ENCODE data around the gene ATP1B2.
"Not testable (repeated sequence)": the region's sequence is repeated elsewhere in the genome, so short reads cannot be mapped to it uniquely, and the experiment has no call there.

The ATP1B2 gene, protein sequence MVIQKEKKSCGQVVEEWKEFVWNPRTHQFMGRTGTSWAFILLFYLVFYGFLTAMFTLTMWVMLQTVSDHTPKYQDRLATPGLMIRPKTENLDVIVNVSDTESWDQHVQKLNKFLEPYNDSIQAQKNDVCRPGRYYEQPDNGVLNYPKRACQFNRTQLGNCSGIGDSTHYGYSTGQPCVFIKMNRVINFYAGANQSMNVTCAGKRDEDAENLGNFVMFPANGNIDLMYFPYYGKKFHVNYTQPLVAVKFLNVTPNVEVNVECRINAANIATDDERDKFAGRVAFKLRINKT

DNA sequence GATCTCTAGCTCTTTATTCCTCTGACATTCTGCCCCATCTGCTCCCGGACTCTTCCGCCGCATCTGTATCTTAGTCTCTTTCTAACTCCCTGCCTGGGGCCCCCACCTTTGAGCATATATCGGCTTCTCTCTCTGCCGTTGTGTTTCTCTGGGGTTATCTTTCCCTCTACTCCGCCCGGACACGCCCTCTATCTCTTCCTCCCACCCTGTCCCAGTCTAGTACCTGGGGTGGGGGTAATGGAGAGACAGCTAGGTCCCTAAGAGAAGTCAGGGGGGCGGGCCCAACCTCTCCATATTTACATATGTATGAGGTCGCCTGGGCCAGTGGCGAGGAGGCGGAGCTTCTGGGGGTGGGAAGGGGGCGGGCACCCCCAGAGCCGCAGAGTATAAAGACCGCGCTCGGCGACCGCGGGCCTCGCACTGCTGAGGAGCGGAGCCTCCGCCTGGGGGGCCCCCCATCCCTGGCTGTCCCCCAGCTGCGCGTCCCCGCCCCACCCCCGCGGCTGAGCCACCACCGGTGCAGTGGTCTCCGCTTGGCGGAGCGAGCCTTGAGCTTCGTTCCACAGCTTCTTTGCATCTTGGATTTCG, at the start of gene ATP1B2:
Gene ATP1B2 (plus strand): TSS at position 418 of the 588 bp plus-strand sequence. CDS start 593 bp downstream, outside the sequence.
- DNase-seq (ENCODE audit: low spot score): peak; percentile 87

DNA sequence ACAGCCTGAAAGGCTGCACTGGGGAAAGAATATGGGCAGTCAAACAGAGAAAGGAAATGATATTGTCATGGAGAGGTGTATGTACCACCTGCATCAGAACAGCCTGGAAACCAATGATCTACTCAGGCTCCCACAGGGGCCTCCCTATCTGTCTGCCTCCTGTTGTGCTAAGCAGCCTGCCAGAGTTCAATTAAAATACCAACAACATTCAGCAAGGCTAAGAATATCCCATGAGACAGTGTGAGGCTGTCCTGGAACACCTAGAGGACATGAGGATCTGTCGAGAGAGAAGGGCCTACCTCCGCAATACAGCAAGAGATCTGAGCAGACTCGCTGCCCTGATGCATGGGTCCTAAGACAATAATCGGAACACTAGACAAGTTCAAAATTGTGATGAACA, 44.4 kb upstream of the ATP1B2 start:
- no peak for DNase-seq (ENCODE audit: low spot score)

DNA sequence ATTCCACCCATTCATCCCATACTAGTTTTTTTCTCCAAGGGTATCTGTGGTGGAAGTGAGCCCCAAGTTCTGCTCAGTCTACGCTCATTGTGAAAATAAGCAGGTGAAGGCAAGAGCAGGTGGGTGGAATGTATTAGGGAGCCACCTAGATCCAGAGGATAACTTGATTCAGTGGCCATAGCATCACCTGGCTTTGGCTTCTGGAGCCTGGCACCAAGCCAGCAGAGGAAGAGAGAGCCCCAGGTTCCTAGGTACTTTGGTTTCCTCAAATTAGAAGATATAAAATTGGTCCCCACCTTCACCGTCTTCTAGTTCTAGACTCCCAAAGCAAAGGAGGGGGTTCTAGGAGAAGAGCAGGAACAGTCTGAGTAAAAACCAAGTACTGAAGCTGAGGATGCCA, 40.1 kb upstream of the ATP1B2 start:
- no peak for DNase-seq (ENCODE audit: low spot score)

DNA sequence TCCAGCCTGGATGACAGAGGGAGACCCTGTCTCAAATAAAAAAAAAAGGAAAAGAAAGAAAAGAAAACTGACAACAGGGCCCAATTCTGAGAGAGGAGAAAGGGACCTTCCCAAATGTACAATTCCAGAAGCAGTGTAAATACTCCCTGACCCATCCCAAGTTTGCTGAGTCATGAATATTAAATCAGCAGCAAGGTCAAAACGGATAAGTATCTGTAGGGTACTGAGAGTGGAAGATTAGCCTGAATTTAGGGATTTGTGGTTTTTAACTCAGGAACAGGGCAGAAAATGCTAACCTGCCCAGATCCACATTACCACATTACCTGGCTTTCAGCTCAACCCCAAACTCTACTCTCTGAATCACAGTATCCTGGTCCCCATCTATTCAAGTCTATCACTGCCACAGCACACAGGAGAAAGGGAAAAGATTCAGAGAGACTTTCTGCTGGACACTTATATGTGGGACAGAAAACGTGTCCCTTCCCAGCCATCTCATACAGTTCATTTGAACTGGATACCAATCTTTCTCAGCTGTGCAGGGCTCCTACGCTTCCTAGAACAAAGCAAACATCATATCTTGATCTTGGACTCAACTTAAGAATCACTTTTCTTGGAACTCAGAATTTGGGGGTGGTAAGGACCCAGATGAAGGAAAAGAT, 39.0 kb upstream of the ATP1B2 start:
- DNase-seq (ENCODE audit: low spot score): no peak

DNA sequence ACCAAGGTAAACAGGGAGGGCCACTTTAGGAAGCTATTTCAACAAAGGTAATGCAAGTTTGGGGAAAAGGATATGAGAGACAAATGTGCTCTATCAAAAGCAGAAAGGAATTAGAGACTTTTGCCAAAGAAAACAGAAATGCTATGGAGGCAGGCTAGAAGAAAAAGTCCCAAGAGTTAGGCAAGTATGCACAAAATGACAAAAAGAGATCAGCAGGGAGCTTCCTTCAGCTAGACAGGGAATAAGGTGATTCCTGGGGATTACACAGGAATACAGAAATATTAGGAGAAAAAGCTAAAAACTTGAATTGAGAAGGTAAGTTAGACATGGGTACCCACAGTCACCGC, 38.5 kb upstream of the ATP1B2 start:
- no peak for DNase-seq (ENCODE audit: low spot score)

DNA sequence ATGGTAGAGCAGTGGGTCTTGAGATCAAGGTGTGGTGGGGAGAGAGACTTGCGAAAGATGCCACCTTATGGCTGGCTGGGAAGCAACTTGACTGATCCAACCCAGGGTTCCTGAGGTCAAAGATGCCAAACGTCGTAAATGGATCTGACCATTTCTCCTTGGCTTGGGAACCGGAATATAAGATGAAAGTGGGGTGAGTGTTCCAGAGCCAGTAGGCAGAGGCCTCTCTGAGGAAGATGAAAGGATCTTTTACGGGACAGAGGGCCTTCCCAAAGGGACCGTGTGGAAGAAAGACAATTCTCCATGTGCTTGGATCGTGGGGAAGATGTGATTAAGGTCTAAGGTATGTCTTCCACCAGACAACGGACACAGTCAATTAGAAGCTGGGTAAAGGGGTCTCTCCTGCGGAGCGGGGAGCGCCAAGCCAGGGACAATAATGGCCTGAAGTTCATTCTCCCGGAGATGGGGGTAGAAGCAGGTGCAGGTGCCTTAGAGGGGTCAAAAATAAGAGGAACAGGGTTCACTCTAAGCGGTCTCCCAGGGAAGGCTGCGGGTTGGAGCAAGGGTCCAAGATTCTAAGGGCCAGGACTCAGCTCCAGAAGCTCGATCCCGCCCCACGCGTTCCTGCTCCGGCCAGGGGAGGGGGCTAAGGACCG, 36.8 kb upstream of the ATP1B2 start:
- peak; percentile 29 for DNase-seq (ENCODE audit: low spot score)

DNA sequence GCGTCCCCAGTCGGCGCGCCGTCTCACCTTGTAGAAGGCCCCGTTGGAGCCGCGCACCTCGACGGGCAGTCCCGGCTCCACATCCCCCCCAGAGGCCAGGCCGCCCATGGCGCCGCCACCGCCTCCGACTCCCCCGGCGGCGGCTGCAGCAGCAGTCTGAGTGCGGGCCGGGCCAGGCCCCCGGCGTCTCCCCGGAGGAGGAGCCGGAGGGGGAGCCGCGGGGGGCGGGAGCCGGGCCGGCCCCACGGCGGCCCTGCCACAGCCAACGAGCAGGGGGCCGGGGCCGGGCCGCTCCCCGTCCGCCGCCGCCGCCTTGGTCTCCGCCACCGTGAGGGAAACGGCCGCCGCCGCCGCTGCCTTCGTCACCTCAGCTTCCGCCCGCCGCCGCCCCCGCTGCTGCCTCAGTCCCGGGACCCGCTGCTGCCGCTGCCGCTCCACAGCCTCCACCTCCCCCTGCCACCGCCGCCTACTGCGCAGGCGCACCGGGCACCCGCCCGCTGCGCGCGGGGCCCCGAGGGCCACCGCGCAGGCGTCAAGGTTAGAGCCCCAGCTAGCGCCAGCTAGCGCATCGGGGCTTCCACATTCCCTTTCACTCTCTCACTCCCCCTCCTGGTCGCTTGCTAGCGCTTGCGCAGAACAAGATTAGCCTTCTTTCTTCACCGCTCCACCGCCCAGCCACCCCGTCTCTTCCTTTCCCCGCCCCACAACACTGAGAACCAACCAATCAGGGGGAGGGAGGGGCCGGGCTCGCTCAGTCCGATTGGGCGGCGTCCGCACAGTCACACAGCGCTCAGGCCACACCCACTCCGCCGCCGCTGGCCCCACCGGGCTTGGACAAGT, 36.1 kb upstream of the ATP1B2 start, which contains the start of gene FXR2:
Gene FXR2 (minus strand): TSS at position 473 of the 840 bp plus-strand sequence. CDS start 365 bp downstream, at position 108.
- DNase-seq (ENCODE audit: low spot score): peak; percentile 99

DNA sequence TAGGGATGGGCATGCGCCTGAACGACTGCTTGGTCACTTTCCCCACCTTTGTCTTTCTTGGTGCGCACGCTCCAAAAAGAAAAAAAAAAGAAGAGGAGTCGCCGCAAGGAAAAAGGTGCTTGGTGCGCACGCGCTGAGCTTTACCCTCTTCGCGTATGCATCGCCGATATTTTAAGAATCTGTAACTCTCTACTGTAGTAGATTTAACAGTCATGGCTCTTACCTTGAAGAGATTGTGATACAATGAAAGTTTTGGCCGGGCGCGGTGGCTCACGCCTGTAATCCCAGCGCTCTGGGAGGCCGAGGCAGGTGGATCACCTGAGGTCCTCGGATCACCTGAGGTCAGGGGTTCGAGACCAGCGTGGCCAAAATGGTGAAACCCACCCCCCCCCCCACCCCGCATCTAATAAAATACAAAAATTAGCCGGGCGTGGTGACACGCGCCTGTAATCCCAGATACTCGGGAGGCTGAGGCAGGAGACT, 35.4 kb upstream of the ATP1B2 start:
- DNase-seq (ENCODE audit: low spot score): no peak

DNA sequence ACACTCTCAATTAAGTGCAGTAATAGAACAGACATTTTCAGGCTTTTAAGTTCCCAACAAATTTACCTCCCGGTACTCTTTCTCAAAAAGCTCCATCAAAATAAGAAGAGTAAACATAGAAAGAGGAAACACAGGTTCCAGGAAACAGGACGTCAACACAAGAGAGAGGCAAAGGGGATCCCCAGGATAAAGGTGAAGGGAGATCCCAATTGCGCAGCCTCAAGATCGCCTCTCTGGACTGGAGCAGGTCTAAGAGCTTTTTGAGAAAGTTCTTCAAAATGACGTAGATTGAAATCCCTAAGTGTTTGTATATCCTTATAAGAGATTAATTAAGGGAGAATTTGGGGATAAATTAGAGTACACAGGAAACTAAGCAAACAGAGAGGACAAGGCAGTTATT, 32.1 kb upstream of the ATP1B2 start:
- DNase-seq (ENCODE audit: low spot score): no peak

DNA sequence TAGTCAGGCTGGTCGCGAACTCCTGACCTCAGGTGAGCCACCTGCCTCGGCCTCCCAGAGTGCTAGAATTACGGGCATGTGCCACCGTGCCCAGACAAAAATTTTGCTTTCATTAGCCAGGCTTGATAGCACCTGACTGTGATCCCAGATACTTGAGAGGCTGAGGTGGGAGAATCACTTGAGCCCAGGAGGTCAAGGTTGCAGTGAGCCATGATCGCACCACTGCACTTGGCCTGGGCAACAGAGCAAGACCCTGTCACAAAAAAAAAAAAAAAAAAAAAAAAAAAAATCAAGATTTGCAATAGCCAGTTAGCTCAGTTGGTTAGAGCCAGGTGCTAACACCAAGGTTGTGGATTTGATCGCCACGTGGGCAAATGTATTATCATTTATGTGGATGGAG, 29.9 kb upstream of the ATP1B2 start:
- no peak for DNase-seq (ENCODE audit: low spot score)

DNA sequence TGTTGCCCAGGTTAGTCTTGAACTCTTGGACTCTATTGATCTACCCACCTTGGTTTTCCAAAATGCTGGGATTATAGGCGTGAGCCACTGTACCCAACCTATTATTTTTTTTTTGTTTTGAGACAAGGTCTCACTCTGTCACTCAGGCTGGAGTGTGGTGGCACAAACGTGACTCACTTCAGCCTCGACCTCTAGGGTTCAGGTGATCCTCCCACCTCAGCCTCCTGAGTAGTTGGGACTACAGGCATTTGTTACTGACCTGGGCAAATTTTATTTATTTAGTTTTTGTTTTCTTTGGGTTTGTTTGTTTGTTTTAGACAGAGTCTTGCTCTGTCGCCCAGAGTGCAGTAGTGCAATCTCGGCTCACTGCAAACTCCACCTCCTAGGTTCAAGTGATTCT, 27.1 kb upstream of the ATP1B2 start:
- no peak for DNase-seq (ENCODE audit: low spot score)

DNA sequence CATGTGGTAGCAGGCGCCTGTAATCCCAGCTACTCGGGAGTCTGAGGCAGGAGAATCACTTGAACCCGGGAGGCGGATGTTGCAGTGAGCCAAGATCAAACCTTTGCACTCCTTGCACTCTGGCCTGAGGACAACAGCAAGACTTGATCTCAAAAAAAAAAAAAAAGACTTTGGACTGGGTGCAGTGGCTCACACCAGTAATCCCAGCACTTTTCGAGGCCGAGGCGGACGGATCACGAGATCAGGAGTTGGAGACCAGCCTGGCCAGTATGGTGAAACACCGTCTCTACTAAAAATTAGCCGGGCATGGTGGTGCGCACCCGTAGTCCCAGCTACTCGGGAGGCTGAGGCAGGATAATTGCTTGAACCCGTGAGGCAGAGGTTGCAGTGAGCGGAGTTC, 25.0 kb upstream of the ATP1B2 start:
- DNase-seq (ENCODE audit: low spot score): not testable (repeated sequence)

DNA sequence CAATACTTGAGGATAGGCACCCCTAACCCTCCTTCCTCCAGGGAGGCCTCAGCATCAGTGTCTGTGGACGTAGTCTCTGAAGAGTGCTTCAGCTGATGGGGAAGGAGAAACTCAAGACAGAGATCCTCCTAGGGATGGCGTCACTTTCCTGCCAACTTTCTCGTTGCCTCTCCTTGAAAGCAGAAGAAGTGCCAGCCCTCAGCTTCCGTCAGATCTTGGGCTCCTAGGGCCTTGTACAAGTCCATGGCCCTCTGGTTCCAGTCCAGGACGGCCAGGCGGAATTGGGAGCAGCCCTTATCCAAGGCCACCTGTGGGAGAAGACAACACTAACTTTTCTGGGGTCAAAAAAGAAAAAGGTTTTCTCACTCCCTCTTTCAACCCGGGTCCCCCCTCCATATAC, 24.4 kb upstream of the ATP1B2 start:
- DNase-seq (ENCODE audit: low spot score): no peak

DNA sequence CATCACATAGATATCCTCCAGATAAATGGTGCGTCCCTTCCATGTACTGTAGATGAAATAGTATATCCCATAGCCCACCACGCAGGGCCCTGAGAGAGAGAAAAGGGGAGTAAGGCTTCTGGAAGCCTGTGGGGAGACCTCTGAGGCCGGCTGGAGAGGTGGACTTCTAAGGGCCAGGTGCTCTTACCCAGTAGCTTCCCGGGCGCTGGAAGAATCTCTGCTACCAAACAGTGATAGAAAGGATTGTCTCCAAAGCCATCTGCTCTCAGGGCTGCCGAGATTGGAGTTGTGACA, 23.8 kb upstream of the ATP1B2 start:
- DNase-seq (ENCODE audit: low spot score): no peak

DNA sequence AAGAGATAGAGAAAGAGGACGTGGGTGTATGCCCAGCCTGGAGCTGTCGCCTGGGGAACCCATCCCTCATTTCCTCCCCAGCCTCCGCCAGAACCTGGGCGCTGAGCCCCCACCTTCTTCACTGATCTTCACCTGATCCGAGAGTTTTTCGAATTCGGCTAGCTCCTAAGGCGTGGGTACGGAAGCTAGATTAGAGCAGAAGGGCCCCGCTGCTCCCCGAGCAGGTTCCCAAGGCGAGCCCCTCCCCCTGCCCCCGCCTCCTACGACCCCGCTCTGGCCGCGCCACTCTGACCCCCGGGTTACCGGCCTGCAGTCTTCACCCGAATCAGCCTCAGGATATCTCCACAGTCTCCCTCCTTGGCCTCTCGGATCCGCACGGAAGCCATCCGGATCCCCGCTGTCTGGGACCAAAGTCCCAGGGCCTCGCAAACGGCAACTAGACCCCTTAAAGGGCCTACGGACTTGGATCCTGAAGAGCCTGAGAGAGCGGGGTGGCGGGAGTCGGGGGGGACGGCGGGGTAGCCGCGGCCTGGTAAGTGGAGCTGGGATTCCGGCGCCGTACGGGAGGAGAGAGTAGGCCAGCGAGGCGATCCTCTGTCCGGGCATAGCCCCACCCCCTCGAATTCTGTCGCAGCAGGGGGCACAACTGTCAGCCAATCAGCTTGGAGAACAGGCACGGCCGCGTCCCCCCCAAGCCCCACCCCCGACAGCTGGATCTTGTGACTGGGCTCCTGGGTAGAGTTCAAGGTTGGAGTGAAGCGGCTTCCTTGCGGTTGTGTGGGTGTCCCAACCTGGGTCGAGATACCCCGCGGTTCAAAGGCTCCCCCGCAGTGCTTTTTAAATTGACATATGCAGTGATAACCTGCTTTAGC, 23.2 kb upstream of the ATP1B2 start, which contains the start of gene SAT2:
Gene SAT2 (minus strand): TSS at position 572 of the 872 bp plus-strand sequence. CDS start 186 bp downstream, at position 386.
- DNase-seq (ENCODE audit: low spot score): peak; percentile 88

DNA sequence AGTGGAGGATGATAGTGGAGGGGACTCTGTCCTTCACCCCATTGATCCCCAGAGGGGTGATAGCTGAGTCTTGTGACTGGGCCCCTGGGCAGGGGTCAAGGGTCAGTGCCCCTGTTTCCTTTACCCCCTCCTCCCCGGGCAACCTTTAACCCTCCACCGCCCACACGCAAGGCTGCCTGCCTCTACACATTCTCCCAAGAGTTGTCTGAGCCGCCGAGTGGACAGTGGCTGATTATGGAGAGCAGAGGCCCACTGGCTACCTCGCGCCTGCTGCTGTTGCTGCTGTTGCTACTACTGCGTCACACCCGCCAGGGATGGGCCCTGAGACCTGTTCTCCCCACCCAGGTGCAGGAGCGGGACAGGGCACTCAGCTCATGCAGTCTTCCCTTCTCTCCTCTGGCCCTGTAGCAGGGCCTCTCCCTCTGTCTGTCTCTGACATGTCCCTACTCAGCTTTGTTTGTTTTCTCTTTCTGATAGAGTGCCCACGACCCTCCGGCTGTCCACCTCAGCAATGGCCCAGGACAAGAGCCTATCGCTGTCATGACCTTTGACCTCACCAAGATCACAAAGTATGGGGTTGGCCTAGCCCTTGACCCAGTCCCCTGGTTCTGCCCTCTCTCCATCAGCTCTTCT, 20.7 kb upstream of the ATP1B2 start, which contains the start of gene SHBG:
Gene SHBG (plus strand): TSS at position 197 of the 633 bp plus-strand sequence. CDS start 38 bp downstream, at position 235.
- no peak for DNase-seq (ENCODE audit: low spot score)

DNA sequence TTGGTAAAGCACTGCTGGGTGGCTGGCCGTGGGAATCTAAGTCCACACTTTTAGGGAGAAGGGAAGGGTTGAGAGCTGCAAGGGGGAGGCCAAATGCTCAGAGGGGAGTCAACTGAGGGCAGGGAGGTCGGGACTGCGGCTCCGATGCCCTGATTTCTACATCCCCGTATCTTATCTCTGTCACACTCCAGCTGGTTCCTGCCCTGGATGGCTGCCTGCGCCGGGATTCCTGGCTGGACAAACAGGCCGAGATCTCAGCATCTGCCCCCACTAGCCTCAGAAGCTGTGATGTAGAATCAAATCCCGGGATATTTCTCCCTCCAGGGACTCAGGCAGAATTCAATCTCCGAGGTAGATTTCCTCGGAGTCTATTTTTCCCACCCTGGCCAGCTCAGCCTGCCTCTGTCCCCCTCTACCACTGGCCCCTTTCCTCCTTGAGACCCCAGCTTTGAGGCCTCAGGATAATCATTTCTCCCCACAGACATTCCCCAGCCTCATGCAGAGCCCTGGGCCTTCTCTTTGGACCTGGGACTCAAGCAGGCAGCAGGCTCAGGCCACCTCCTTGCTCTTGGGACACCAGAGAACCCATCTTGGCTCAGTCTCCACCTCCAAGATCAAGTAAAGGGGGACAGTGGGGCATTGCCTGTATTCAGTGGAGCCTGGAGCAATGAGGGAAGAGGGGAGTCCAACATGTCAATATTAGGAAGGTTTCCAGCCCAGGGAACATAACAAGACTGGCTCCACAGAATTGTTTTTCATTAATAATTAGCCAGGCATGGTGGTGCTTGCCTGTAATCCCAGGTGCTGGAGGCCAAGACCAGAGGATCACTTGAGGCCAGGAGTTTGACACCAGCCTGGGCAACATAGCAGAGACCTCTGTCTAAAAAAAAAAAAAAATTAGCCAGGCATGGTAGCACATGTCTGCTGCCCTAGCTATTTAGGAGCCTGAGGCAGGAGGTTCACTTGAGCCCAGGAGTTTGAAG, 19.0 kb upstream of the ATP1B2 start:
- no peak for DNase-seq (ENCODE audit: low spot score)

DNA sequence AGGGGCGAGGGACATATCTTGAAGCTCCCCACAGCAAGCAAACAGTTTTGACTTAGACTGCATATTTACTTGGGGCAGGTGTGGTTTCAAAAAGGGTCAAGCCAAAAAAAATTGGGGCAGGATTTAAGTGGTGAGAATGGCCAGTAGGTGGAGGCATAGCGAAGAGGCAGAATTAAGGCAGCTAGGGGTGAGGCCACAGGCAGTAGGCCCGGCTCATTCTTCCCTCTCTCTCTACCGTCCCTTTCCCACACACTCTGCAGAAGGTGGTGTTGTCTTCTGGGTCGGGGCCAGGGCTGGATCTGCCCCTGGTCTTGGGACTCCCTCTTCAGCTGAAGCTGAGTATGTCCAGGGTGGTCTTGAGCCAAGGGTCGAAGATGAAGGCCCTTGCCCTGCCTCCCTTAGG, 18.2 kb upstream of the ATP1B2 start:
- peak; percentile 61 for DNase-seq (ENCODE audit: low spot score)

DNA sequence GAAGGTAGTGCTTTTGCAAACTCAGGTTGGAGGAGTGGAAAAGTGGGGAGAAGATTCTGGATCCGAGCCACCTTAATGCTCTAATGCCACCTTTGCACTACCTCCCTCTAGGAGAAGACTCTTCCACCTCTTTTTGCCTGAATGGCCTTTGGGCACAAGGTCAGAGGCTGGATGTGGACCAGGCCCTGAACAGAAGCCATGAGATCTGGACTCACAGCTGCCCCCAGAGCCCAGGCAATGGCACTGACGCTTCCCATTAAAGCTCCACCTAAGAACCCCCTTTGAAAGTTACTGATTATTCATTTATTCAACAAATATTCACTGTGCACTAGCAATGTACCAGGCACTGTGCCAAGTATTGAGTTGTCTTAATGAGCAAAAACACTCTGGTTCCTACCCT, 17.6 kb upstream of the ATP1B2 start:
- DNase-seq (ENCODE audit: low spot score): no peak

Data from SW480 (cell line).